Heart left ventricle (tissue), 13 donors: Measurements from ENCODE around the gene RBM47.

ENCODE experiments used
- POLR2A ChIP-seq, 2 donors: fragments of 450-650 bp; IDR thresholded peaks; one replicate each; pipeline ENCODE4 v1.6.1; 2017; ENCODE audit warnings: antibody characterized with exemption in 2 of 2, mild to moderate bottlenecking in 2 of 2, moderate library complexity in 2 of 2
- TF ChIP-seq, protein P1 (sequence below), 12 donors: fragments of 200-600 bp; sonication (generic) in 4 of 12; IDR thresholded peaks; one replicate each; pipeline versions ENCODE4 v1.5.0 to v1.8.0; 2018 to 2022; ENCODE audit warnings: antibody characterized with exemption in 12 of 12, mild to moderate bottlenecking in 5 of 12
- donor health status: ischemic (EF 13 %, LVEDD 7.1; RV severe dilation, severe dysfunction).
- donor health status: DM: no; HTN: yes; CAD: no.
- donor health status: DM: no; HTN: no; CAD: no.
- donor health status: ischemic (EF 25% LVEDD 6.9; RV normal size, moderate dysfunction).
- donor health status: ischemic (EF 25% LVEDD 5.7; RV mildly dilated, moderate dysfunction).
- donor health status: ischemic (EF 35%, LVEDD 5.7; RV mildly dilated, moderate dysfunction).
- donor health status: nonischemic (EF 11% LVEDD 7.7; RV severe dilation, severe dysfunction).
- donor health status: DM: yes; HTN: yes; CAD: no.
- donor health status: PGD.
- donor health status: ischemic (EF 29% LVEDD 5.4; RV normal size, mild dysfunction).
- donor health status: nonischemic (EF 23%, LVEDD 6.1; RV moderate dilation, normal function).

DNA sequence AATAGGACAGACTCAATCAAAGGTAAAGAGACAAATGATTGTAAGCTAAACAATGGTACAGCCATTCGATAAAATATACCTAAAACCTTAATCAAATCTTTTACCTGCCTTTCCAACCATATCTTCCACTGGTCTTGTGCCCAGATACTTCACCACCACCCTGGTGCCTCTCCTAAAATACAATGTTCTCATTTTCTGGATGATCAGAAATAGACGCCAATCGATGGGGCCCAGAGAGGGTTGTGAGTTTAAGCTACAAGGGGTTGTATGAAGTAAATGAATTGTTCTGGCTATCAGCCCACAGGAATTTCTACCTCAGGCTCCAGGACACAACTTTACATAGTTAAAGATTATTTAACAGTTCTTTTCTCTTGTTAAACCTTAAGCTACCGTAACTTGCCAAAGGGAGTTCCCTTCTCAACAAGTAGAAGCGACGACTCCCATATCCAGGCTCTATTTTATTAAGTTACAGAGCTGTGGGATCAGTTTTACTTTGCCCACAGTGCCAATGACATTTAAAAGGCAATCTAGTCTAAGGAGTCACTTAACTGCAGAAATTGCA, 195.5 kb downstream of the RBM47 start:
- TF ChIP-seq, protein P1, sequence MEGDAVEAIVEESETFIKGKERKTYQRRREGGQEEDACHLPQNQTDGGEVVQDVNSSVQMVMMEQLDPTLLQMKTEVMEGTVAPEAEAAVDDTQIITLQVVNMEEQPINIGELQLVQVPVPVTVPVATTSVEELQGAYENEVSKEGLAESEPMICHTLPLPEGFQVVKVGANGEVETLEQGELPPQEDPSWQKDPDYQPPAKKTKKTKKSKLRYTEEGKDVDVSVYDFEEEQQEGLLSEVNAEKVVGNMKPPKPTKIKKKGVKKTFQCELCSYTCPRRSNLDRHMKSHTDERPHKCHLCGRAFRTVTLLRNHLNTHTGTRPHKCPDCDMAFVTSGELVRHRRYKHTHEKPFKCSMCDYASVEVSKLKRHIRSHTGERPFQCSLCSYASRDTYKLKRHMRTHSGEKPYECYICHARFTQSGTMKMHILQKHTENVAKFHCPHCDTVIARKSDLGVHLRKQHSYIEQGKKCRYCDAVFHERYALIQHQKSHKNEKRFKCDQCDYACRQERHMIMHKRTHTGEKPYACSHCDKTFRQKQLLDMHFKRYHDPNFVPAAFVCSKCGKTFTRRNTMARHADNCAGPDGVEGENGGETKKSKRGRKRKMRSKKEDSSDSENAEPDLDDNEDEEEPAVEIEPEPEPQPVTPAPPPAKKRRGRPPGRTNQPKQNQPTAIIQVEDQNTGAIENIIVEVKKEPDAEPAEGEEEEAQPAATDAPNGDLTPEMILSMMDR (IDR thresholded peaks at IDR 0.05) = no peak
- no peak for TF ChIP-seq POLR2A (IDR thresholded peaks at IDR 0.05)
